Measurements from ENCODE around the gene GUCD1. TPM values are rescaled to one million over a fixed set of nuclear protein-coding genes. Genes with fewer than 3 reads are reported as not detected.

Gene GUCD1
- total and polyA plus RNA-seq, 2 of the 13 experiments (the other 11 are each of a cell fraction or from before 2014, with no cell fraction given): 128 to 245 TPM

GRCh38 chr22:24584166-24584790, 29.3 kb upstream of the GUCD1 start:
- DNase-seq (ENCODE audit: low spot score) (no peak), FAIRE-seq (no peak), ATAC-seq (peak; percentile 13)
- no peaks in the 10 kb centered on the region for H3K9me3 ChIP-seq (ENCODE audit: low read length)
- peaks cover 86% of the 10 kb centered on the region for H3K4me1 ChIP-seq (ENCODE audit: insufficient read depth, low read length)
- no peaks in the 10 kb centered on the region for H3K79me2 ChIP-seq (ENCODE audit: insufficient read depth, low read length)
- peak overlapping the region; percentile 69 for H3K27ac ChIP-seq (ENCODE audit: extremely low read length, insufficient read depth, low read length)
- no TSS peak for BruUV-seq (replicated peaks)
- no peaks in the 10 kb centered on the region for H3K27me3 ChIP-seq (ENCODE audit: control insufficient read depth in 1 of 2, insufficient read depth in 2 of 2, low read length in 2 of 2)
- no peak overlapping the region for H2AFZ ChIP-seq (ENCODE audit: low read length)
- peak overlapping the region in 2 of 3 experiments; percentile 45 to 69; a peak in 3 of 6 replicates for H3K4me3 ChIP-seq (replicated peaks in 1 of 3; ENCODE audit: insufficient read depth in 1 of 3, low read depth in 2 of 3, low read length in 3 of 3)
- ChIA-PET CTCF (ENCODE audit: low intra/inter-chr PET ratio, low total read pairs) (no interaction called here), POLR2A (interaction anchor here (0.7 to 4.1 kb wide), 13 partner anchors 9 to 78 kb away, joined by 3 to 80 read pairs (median 8); partner anchors contain the start of genes GGT1, GUCD1, LRRC75B and SNRPD3)
- H3K9ac ChIP-seq (ENCODE audit: insufficient read depth, low read depth, low read length): peak overlapping the region; percentile 78
- no peaks in the 10 kb centered on the region for H4K20me1 ChIP-seq (ENCODE audit: insufficient read depth, low read length)
- H3K4me2 ChIP-seq (ENCODE audit: low read depth, low read length): peak overlapping the region; percentile 93
- H3K36me3 ChIP-seq (replicated peaks in 1 of 2; ENCODE audit: control insufficient read depth in 1 of 2, insufficient read depth in 2 of 2, low read length in 2 of 2): peaks cover 7 to 19% of the 10 kb centered on the region in 2 experiments; a peak in 4 of 5 replicates
- intact Hi-C loops (cut with micrococcal nuclease; ENCODE audit: unreplicated experiment): no loop called here
- in situ Hi-C loops (cut with HindIII; ENCODE audit: extremely low pct_ligation_motif_present, low pct_unique_long_range_greater_than_20kb): no loop called here
- 97% methylated on average over 4 of the region's 5 CpGs for WGBS (ENCODE audit: low lambda C conversion rate)
- TF ChIP-seq ZNF333 (CRISPR knock-in tag; IDR thresholded peaks at IDR 0.05; ENCODE audit: borderline replicate concordance) (0 out of 2 replicates have a peak, but pooled peaks have one; percentile 43), ZNF235 (CRISPR knock-in tag; IDR thresholded peaks at IDR 0.05; ENCODE audit: borderline replicate concordance) (0 out of 2 replicates have a peak, but pooled peaks have one; percentile 34), ZNF431 (CRISPR knock-in tag; IDR thresholded peaks at IDR 0.05; ENCODE audit: borderline replicate concordance, low read depth) (no peak), ELF4 (CRISPR knock-in tag; IDR thresholded peaks at IDR 0.05; ENCODE audit: borderline replicate concordance) (no peak), HOXA7 (CRISPR knock-in tag; IDR thresholded peaks at IDR 0.05) (no peak), KIAA2018 (CRISPR knock-in tag; IDR thresholded peaks at IDR 0.05; ENCODE audit: borderline replicate concordance) (no peak), ZFP91 (CRISPR knock-in tag; IDR thresholded peaks at IDR 0.05; ENCODE audit: borderline replicate concordance) (peak; percentile 2; the same call in 1 of the 2 replicates), ZNF121 (CRISPR knock-in tag; IDR thresholded peaks at IDR 0.05) (peak; percentile 60; the same call in 1 of the 2 replicates), TERF1 (CRISPR knock-in tag; IDR thresholded peaks at IDR 0.05) (no peak), AKAP8 (CRISPR knock-in tag; IDR thresholded peaks at IDR 0.05) (peak; percentile 39; the same call in 1 of the 2 replicates)
